H9 (cell line): ENCODE measurements around the gene TSC22D3. TPM values are rescaled to one million over a fixed set of nuclear protein-coding genes. Genes with fewer than 3 reads are reported as not detected.

Experiments used
- DNase-seq: peaks from one replicate; pipeline ENCODE4 v3.0.0-alpha.2; 2017
- H2AFZ ChIP-seq: one replicate; pipeline ENCODE4 v1.6.1; 2013; ENCODE audit warnings: mild to moderate bottlenecking, low read length, control low read depth, moderate library complexity
- H2AK5ac ChIP-seq: 2 replicates; pipeline ENCODE4 v1.6.1; 2013; ENCODE audit warnings: low read length, control low read depth, mixed read lengths; ENCODE audit not compliant: insufficient read length
- H2BK120ac ChIP-seq: one replicate; pipeline ENCODE4 v1.6.1; 2013; ENCODE audit warnings: low read depth, mild to moderate bottlenecking, low read length, control low read depth, inconsistent platforms; ENCODE audit not compliant: poor library complexity, severe bottlenecking
- H2BK12ac ChIP-seq: 2 replicates; pipeline ENCODE4 v1.6.1; 2013; ENCODE audit warnings: low read length, control low read depth, mixed read lengths, low read depth; ENCODE audit not compliant: insufficient read length
- H2BK15ac ChIP-seq: 2 replicates; pipeline ENCODE4 v1.6.1; 2013; ENCODE audit warnings: low read depth, low read length, control low read depth
- H2BK20ac ChIP-seq: one replicate; pipeline ENCODE4 v1.6.1; 2013; ENCODE audit warnings: low read depth, mild to moderate bottlenecking, low read length, control low read depth, inconsistent platforms; ENCODE audit not compliant: poor library complexity, severe bottlenecking
- H2BK5ac ChIP-seq: 2 replicates; pipeline ENCODE4 v1.6.1; 2013; ENCODE audit warnings: low read length, control low read depth, mixed read lengths; ENCODE audit not compliant: insufficient read length
- H3K14ac ChIP-seq: 2 replicates; pipeline ENCODE4 v1.6.1; 2013; ENCODE audit warnings: low read length, control low read depth; ENCODE audit not compliant: insufficient read depth
- H3K18ac ChIP-seq: 2 replicates; pipeline ENCODE4 v1.6.1; 2013; ENCODE audit warnings: low read depth, mild to moderate bottlenecking, mixed read lengths, low read length, control low read depth; ENCODE audit not compliant: insufficient read length
- H3K23ac ChIP-seq: 2 replicates; pipeline ENCODE4 v1.6.1; 2013; ENCODE audit warnings: low read length, control low read depth, mixed read lengths, low read depth; ENCODE audit not compliant: insufficient read length
- H3K23me2 ChIP-seq: 2 replicates; pipeline ENCODE4 v1.6.1; 2013; ENCODE audit warnings: low read depth, mild to moderate bottlenecking, mixed read lengths, low read length, control low read depth; ENCODE audit not compliant: insufficient read length, poor library complexity, severe bottlenecking
- H3K27ac ChIP-seq: 2 replicates; pipeline ENCODE4 v1.5.1; 2013; ENCODE audit warnings: low read length, control low read depth, mixed read lengths, low read depth; ENCODE audit not compliant: insufficient read length
- H3K27me3 ChIP-seq: 2 replicates; pipeline ENCODE4 v1.6.1; 2013; ENCODE audit warnings: low read length, control low read depth, inconsistent platforms; ENCODE audit not compliant: insufficient read depth
- H3K4ac ChIP-seq: 2 replicates; pipeline ENCODE4 v1.6.1; 2013; ENCODE audit warnings: low read depth, mild to moderate bottlenecking, control low read depth, inconsistent platforms, low read length, moderate library complexity
- H3K4me1 ChIP-seq: 2 replicates; pipeline ENCODE4 v1.6.1; 2013; ENCODE audit warnings: low read length, control low read depth, inconsistent platforms; ENCODE audit not compliant: insufficient read depth
- H3K4me2 ChIP-seq: 2 replicates; pipeline ENCODE4 v1.6.1; 2013; ENCODE audit warnings: low read length, control low read depth, mixed read lengths; ENCODE audit not compliant: insufficient read length, insufficient read depth
- H3K56ac ChIP-seq: 2 replicates; pipeline ENCODE4 v1.6.1; 2013; ENCODE audit warnings: low read depth, mild to moderate bottlenecking, mixed read lengths, low read length, control low read depth; ENCODE audit not compliant: insufficient read length
- H3K79me1 ChIP-seq: 2 replicates; pipeline ENCODE4 v1.6.1; 2013; ENCODE audit warnings: low read depth, mild to moderate bottlenecking, moderate library complexity, low read length, control low read depth, inconsistent platforms; ENCODE audit not compliant: insufficient read depth, poor library complexity, severe bottlenecking
- H3K79me2 ChIP-seq: 2 replicates; pipeline ENCODE4 v1.6.1; 2013; ENCODE audit warnings: low read length, control low read depth, inconsistent platforms; ENCODE audit not compliant: insufficient read depth
- H3K9ac ChIP-seq: 2 replicates; pipeline ENCODE4 v1.6.1; 2013; ENCODE audit warnings: low read length, control low read depth, mixed read lengths; ENCODE audit not compliant: insufficient read length; ENCODE audit errors: extremely low read depth
- H3K9me3 ChIP-seq: one replicate; pipeline ENCODE4 v1.6.1; 2013; ENCODE audit warnings: low read depth, low read length, inconsistent platforms; ENCODE audit not compliant: control insufficient read depth
- H3T11ph ChIP-seq: one replicate; pipeline ENCODE4 v1.6.1; 2013; ENCODE audit warnings: mild to moderate bottlenecking, low read length, control low read depth, inconsistent platforms
- H4K20me1 ChIP-seq: one replicate; pipeline ENCODE4 v1.6.1; 2013; ENCODE audit not compliant: control insufficient read depth, insufficient read length, insufficient read depth
- H4K5ac ChIP-seq: 2 replicates; pipeline ENCODE4 v1.6.1; 2013; ENCODE audit warnings: low read depth, mild to moderate bottlenecking, mixed read lengths, low read length, control low read depth; ENCODE audit not compliant: insufficient read length
- H4K8ac ChIP-seq: replicated peaks from 2 replicates; pipeline ENCODE4 v1.6.1; 2013; ENCODE audit warnings: low read length, control low read depth, mixed read lengths, low read depth; ENCODE audit not compliant: insufficient read length
- H4K91ac ChIP-seq: 2 replicates; pipeline ENCODE4 v1.6.1; 2013; ENCODE audit warnings: low read depth, mild to moderate bottlenecking, moderate library complexity, mixed read lengths, low read length, control low read depth; ENCODE audit not compliant: insufficient read length
- H3K27ac Mint-ChIP-seq, 3 experiments: 2 replicates in 2 of 3; 3 replicates in 1 of 3; pipeline ENCODE4 v1.8.0; 2020 to 2021; ENCODE audit warnings: mixed read lengths in 3 of 3, mild to moderate bottlenecking in 1 of 3, moderate library complexity in 1 of 3
- H3K27me3 Mint-ChIP-seq: 2 replicates; pipeline ENCODE4 v1.8.0; 2021; ENCODE audit warnings: low read depth, mild to moderate bottlenecking, moderate library complexity, mixed read lengths
- H3K36me3 Mint-ChIP-seq, 3 experiments: 2 replicates in 2 of 3; 3 replicates in 1 of 3; pipeline ENCODE4 v1.8.0; 2020 to 2021; ENCODE audit warnings: low read depth in 3 of 3, mixed read lengths in 3 of 3; ENCODE audit not compliant: insufficient read depth in 1 of 3
- H3K4me1 Mint-ChIP-seq, 2 experiments: 2 replicates each; pipeline ENCODE4 v1.8.0; 2020; ENCODE audit warnings: mixed read lengths in 2 of 2
- H3K4me3 Mint-ChIP-seq, 2 experiments: 2 replicates in 1 of 2; 3 replicates in 1 of 2; pipeline ENCODE4 v1.8.0; 2020 to 2021; ENCODE audit warnings: mild to moderate bottlenecking in 2 of 2, mixed read lengths in 2 of 2, moderate library complexity in 1 of 2
- H3K9me3 Mint-ChIP-seq, 2 experiments: 2 replicates in 1 of 2; 3 replicates in 1 of 2; pipeline ENCODE4 v1.8.0; 2020; ENCODE audit warnings: mild to moderate bottlenecking in 2 of 2, mixed read lengths in 2 of 2, moderate library complexity in 1 of 2
- WGBS: extraction: QIAGEN DNeasy Blood & Tissue Kit; methylation state at CpG from one replicate; pipeline ENCODE4 v1.1.7; 2013; ENCODE audit warnings: missing lambda C conversion rate, low lambda C conversion rate, mixed read lengths; ENCODE audit not compliant: insufficient read length; ENCODE audit errors: extremely low coverage; 5-methylcytosine and 5-hydroxymethylcytosine counted together
- total RNA-seq: library from RNA; stranded (reverse); gene quantifications from 2 replicates; pipeline ENCODE4 v1.2.1, GENCODE V29; 2021
- TF ChIP-seq, protein P1 (sequence below): fragments of 200-600 bp; sonication (generic); conservative IDR thresholded peaks from 3 replicates; pipeline ENCODE4 v1.8.0; 2021; ENCODE audit warnings: antibody characterized with exemption, mild to moderate bottlenecking

Gene TSC22D3
- total RNA-seq, 1 experiment from 2014 or later = 10.5 TPM

DNA sequence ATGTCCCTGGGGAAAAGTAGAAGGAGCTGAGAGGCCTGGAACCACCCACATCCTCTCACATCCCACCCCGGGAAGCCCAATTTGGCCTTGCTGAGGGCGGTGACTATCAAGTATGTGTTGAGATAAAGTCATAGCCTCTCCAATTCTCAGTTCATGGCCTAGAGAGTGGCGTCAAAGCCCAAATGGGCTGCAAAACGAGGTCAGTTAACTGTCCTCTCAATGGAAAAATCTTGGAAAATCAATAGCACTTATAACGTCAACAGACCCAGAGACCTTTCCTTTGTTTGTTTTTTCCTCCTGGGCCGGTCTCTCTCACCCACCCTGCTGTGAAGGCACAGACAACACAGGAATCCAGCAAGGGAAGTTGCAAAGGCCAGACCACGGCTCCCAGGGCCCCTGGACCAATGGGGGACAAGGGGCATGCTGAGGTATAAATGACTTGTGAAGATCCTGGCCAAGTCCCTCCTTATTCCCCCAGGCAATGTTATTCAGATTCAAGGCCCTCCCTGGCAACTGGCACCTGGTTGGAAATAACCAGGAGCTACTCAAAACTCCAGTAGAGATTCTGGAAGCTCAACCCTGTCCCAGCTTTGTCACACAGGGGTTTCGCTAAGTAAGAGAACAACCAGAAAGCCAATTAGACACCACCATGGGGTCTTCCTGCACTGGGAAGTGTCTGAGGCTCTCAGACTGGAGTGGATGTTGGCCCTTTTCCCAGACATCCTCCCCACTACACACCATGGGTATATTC lies 38.6 kb downstream of the TSC22D3 start:
- Mint-ChIP-seq H3K9me3 (peaks cover 0 to 62% of the 10 kb centered on the region in 2 experiments; a peak in 2 of 5 replicates), H3K4me3 (no peak overlapping the region), H3K27ac (peak overlapping the region in 1 of 3 experiments; percentile 79; a peak in 1 of 7 replicates), H3K36me3 (peaks cover 0 to 7% (median 4%) of the 10 kb centered on the region in 3 experiments; a peak in 3 of 7 replicates), H3K4me1 (peaks cover 20 to 46% of the 10 kb centered on the region in 2 experiments), H3K27me3 (peaks cover 8% of the 10 kb centered on the region)
- Histone ChIP-seq H3K14ac (no peak overlapping the region), H2AK5ac (no peak overlapping the region), H3K23me2 (no peaks in the 10 kb centered on the region), H3K23ac (no peak overlapping the region), H3K4me2 (no peak overlapping the region), H3K79me2 (no peaks in the 10 kb centered on the region), H4K91ac (no peak overlapping the region), H3K27me3 (no peaks in the 10 kb centered on the region), H3K4me1 (no peaks in the 10 kb centered on the region; the same call in 1 of the 2 replicates), H2BK5ac (no peak overlapping the region), H3K9ac (no peak overlapping the region), H3K27ac (no peak overlapping the region), H3K9me3 (no peaks in the 10 kb centered on the region), H3K79me1 (no peaks in the 10 kb centered on the region), H4K5ac (peak overlapping the region; percentile 82), H4K8ac (no peak overlapping the region), H3K56ac (no peak overlapping the region), H3K4ac (no peak overlapping the region), H2AFZ (no peak overlapping the region), H3K18ac (no peak overlapping the region), H4K20me1 (no peaks in the 10 kb centered on the region), H3T11ph (no peak overlapping the region), H2BK120ac (no peak overlapping the region), H2BK12ac (no peak overlapping the region), H2BK15ac (no peak overlapping the region), H2BK20ac (no peak overlapping the region)
- TF ChIP-seq, protein P1, sequence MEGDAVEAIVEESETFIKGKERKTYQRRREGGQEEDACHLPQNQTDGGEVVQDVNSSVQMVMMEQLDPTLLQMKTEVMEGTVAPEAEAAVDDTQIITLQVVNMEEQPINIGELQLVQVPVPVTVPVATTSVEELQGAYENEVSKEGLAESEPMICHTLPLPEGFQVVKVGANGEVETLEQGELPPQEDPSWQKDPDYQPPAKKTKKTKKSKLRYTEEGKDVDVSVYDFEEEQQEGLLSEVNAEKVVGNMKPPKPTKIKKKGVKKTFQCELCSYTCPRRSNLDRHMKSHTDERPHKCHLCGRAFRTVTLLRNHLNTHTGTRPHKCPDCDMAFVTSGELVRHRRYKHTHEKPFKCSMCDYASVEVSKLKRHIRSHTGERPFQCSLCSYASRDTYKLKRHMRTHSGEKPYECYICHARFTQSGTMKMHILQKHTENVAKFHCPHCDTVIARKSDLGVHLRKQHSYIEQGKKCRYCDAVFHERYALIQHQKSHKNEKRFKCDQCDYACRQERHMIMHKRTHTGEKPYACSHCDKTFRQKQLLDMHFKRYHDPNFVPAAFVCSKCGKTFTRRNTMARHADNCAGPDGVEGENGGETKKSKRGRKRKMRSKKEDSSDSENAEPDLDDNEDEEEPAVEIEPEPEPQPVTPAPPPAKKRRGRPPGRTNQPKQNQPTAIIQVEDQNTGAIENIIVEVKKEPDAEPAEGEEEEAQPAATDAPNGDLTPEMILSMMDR = no peak
- no CpG with 5 or more reads among the region's 8 CpGs for WGBS
- DNase-seq = peak; percentile 88
